PFSK-1 (cell line): Measurements from ENCODE around the gene GLRA1.

Experiments
- FOXP2 ChIP-seq: optimal IDR thresholded peaks from 2 replicates; pipeline ENCODE3; 2011; ENCODE audit warnings: borderline replicate concordance, control low read depth, inconsistent platforms; ENCODE audit not compliant: insufficient read depth; ENCODE audit errors: extremely low read length, extremely low read depth
- POLR2AphosphoS5 ChIP-seq: IDR thresholded peaks from 2 replicates; pipeline ENCODE4 v1.6.1; 2012; ENCODE audit warnings: low read depth, mild to moderate bottlenecking, control low read depth, low read length, moderate library complexity
- REST ChIP-seq, 2 experiments: IDR thresholded peaks; 2 replicates each; pipeline versions ENCODE4 v1.6.1 to v1.8.0; 2011 to 2012; ENCODE audit warnings: low read depth in 2 of 2, low read length in 2 of 2, control low read depth in 1 of 2, inconsistent platforms in 1 of 2, mild to moderate bottlenecking in 1 of 2, moderate library complexity in 1 of 2; ENCODE audit not compliant: insufficient read depth in 1 of 2
- SIN3A ChIP-seq: IDR thresholded peaks from 2 replicates; pipeline ENCODE4 v1.6.1; 2012; ENCODE audit warnings: mild to moderate bottlenecking, low read length, moderate library complexity, borderline replicate concordance; ENCODE audit not compliant: insufficient read depth
- TAF1 ChIP-seq: IDR thresholded peaks from 2 replicates; pipeline ENCODE4 v1.6.1; 2012; ENCODE audit warnings: low read length, control low read depth, borderline replicate concordance; ENCODE audit not compliant: insufficient read depth

The GLRA1 gene

GRCh38 chr5:151947931-151948608 lies 23.4 kb upstream of the GLRA1 start:
- no peak for TF ChIP-seq SIN3A
- TF ChIP-seq REST (IDR thresholded peaks at IDR 0.05; ENCODE audit: insufficient read depth in 1 of 2, low read depth in 2 of 2, low read length in 2 of 2): no peak
- no peak for TF ChIP-seq TAF1
- no peak for TF ChIP-seq FOXP2
- TF ChIP-seq POLR2AphosphoS5: no peak

GRCh38 chr5:151937851-151938250 lies 13.2 kb upstream of the GLRA1 start:
- no peak for TF ChIP-seq TAF1
- TF ChIP-seq FOXP2: no peak

GRCh38 chr5:151935135-151935695 lies 10.6 kb upstream of the GLRA1 start:
- TF ChIP-seq SIN3A: no peak
- no peak for TF ChIP-seq TAF1
- no peak for TF ChIP-seq REST (IDR thresholded peaks at IDR 0.05; ENCODE audit: insufficient read depth in 1 of 2, low read depth in 2 of 2, low read length in 2 of 2)
- no peak for TF ChIP-seq POLR2AphosphoS5
- TF ChIP-seq FOXP2: no peak

DNA sequence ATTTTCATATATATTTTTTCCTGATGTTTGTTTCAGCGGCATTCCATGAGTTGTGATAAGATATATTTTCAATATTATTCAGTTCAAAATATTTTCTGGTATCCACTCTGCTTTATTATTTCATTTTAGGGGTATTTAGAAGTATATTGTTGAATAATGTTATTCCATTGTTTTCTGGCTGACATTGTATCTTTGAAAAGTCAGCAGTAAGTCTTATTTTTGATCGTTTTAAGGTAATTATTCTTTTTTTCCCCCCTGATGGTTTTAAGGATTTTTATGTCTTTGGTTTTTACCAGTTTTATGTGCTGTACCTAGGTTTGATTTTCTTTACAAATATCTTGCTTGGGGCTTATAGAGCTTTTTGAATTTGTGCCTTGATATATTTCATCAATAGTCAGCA lies 6.6 kb upstream of the GLRA1 start:
- TF ChIP-seq REST (IDR thresholded peaks at IDR 0.05; ENCODE audit: insufficient read depth in 1 of 2, low read depth in 2 of 2, low read length in 2 of 2) (no peak), FOXP2 (no peak), SIN3A (no peak), TAF1 (no peak), POLR2AphosphoS5 (no peak)

DNA sequence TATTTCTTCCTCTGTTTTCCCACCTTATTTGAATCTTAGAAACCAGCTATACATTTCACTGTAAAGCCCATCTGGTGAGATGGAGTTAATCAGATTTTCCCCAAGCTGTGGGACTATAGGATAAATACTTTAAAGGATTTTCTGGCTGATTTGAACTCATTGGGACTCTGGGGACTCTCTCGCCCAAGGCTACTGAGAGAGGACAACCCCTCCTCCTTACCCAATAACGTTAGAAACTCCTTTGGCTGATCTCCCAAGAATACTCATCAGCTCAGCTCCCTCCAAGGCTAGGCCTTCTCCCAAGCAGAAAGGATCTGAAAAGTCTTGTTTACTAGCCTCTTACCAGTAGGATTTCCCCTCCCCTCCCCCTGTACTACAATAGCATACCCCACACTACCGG lies 1.5 kb upstream of the GLRA1 start:
- TF ChIP-seq TAF1 (no peak), REST (IDR thresholded peaks at IDR 0.05; ENCODE audit: insufficient read depth in 1 of 2, low read depth in 2 of 2, low read length in 2 of 2) (no peak), SIN3A (no peak), POLR2AphosphoS5 (no peak), FOXP2 (no peak)
